DMS153 treated with DMSO at 0.1 percent for 48 hours (cell line): ENCODE measurements around the gene KLHL10.
A peak's percentile ranks its signal among the peaks of the same experiment; 100 is the strongest.

Source experiments
- DNase-seq: peaks from one replicate; lab custom pipeline; 2025; ENCODE audit not compliant: unreplicated experiment; lab: John Stamatoyannopoulos, UW

Gene KLHL10

GRCh38 chr17:41837761-41838538, at the start of gene KLHL10:
Gene KLHL10, plus strand, starts transcription at chr17:41837825. Its CDS starts 108 bp downstream, at chr17:41837933.
- DNase-seq = no peak

- DNase-seq = no peak
These were observed 44.5 kb upstream of the KLHL10 start for GRCh38 chr17:41792845-41793783.

DNA sequence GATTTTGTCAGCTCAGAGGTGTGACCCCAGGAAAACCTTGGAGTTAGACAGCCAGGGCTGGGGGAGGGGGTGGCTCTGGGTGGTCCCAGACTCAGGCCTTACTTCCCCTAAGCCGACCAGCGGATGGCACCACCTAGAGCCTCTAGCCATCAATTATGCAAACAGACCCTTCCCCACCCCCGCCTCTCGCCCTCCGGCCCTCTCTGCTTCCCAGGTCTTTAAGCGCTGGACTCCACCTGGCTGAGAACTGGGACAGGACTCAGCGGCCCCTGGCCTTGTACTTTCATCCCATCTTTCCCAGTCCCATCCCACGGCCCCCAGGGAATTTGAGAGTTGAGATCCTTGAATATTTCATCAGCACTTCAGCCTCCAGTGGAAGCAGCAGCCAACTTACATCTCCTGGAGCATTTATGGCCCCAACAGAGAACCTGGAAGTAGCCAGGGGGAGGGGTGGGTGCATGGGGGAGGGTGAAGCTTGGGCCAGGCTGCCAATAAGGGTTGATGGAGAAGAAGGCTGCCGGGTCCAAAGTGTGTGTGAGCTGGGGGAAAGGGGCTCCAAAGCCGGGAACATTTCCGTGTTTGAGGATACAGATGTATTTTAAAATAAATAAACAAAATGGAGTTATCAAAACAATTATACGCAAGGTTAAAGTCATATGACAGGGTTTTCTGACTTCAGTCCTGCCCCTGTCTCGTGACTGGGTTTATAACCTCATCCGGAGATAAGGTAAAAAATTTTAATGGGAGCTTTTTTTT, 43.7 kb upstream of the KLHL10 start:
- no peak for DNase-seq

- DNase-seq = no peak
These were observed 43.1 kb upstream of the KLHL10 start for GRCh38 chr17:41794540-41794975.

GRCh38 chr17:41796121-41796895, 41.3 kb upstream of the KLHL10 start:
- no peak for DNase-seq

- DNase-seq = no peak
These were observed 40.2 kb upstream of the KLHL10 start for GRCh38 chr17:41797377-41797776.

DNA sequence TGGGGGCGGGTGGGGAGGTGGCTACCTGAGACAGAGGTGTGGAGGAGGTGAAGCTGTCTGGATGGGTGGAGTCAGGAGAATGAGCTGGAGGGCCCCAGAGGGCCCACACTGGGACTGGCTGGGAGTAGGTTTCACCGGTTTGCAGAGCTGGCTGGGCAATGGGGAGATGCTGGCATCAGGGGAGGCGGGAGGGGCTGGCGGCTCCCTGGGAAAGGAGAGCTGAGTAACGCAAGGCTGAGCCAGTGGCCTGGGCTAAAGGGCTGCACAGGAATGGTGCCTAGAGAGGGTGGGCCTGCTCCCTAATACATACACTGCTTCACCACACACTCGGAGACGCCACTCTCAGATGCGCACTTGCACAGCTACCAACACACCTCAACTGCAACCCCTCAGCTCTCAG, 38.3 kb upstream of the KLHL10 start:
- DNase-seq = no peak

DNA sequence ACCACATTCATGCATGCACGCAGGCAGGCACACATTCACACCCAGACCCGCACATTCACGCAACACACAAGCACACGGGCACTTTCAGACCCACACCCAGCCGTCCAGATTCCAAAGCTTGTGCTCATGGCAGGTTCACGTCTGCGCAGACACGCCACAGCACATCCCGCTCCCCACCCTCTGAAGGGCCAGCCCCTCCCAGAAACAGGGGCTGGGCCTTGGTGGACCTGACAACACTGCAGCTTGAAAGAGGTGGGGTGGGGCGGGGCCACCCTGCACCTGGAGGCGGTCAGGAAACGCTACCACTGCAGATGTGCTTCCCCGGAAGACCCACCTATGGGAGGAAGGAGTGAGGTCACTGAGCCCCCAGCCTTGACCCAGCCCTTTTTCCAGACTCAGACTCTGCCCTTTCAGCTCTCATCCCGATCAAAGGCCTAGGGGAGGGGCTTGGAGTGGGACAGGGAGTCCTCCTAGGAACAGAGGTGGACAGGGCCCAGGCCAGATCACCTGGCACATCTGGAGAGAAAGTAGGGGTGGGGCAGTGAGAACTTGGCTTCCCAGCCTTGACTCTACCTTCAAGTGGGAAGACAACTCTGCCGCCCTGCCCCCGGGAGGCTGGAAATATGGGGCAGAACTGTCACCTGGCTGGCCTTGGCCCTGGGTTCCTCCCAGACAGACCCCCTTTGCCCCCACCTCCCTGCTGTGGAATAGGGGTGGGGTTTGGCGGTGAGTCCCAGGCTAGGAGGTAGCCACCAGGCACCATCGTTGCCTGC, 36.8 kb upstream of the KLHL10 start:
- DNase-seq = peak; percentile 44

- DNase-seq = peak; percentile 62
These were observed 36.0 kb upstream of the KLHL10 start for GRCh38 chr17:41801374-41802271.

- no peak for DNase-seq
These were observed 34.3 kb upstream of the KLHL10 start for GRCh38 chr17:41803049-41804020.

GRCh38 chr17:41806685-41807445, 30.8 kb upstream of the KLHL10 start:
- DNase-seq = no peak

- DNase-seq = no peak
These were observed 26.7 kb upstream of the KLHL10 start for GRCh38 chr17:41810659-41811548.

- DNase-seq = peak; percentile 44
These were observed 25.9 kb upstream of the KLHL10 start, which contains the start of gene P3H4 for GRCh38 chr17:41811549-41812380. Gene P3H4, minus strand, starts transcription at chr17:41811949. Its CDS starts 34 bp downstream, at chr17:41811915.

DNA sequence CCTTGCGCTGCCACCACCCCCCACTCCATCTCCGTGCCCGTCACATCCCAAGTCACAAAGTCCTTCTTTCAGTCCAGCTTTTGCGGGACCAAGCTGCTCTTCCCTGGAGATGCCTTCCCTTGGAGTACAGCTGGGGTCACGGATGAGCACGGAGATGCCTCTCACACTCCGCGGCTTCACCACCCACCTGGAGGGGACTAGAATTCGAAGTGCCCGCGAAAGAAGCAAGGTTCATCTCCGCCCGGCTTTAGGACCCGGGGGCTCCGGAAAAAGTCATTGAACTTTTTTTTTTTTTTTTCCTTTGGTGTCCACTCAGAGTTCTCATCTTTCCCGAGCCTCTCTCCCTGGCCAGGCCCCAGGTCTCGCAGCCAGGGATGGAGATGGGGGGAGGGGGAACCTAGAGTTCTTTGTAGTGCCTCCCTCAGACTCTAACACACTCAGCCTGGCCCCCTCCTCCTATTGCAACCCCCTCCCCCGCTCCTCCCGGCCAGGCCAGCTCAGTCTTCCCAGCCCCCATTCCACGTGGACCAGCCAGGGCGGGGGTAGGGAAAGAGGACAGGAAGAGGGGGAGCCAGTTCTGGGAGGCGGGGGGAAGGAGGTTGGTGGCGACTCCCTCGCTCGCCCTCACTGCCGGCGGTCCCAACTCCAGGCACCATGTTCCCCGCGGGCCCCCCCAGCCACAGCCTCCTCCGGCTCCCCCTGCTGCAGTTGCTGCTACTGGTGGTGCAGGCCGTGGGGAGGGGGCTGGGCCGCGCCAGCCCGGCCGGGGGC, 25.1 kb upstream of the KLHL10 start, which contains the start of gene FKBP10:
Gene FKBP10, plus strand, starts transcription at position 624 of the 771 bp plus-strand sequence. Its CDS starts 31 bp downstream, at position 655.
- no peak for DNase-seq
